Femur (tissue), 1 donor: ENCODE measurements around the gene OCA2.

Experiments
- DNase-seq: peaks from one replicate; pipeline ENCODE4 v3.0.0-alpha.2; 2017

OCA2 gene

DNA sequence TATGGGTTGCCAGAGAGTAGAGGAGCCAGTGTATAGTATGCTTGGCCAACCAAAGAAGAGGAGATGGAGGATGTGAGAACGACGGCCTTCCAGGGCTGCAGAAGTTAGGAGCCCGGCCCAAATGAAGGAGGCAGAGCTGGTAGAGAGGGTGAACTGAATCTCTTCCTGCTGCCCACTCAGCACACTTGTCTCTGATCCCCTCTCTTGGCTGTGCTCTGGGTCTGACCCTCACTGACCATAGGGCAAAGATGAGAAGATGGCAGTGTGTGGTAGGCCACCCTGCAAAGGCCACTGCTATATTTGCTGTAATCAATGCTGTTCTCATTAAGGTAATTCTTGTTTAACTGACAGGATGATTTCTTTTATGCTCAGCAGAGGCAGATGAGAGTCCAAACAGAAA lies 256.0 kb downstream of the OCA2 start:
- no peak for DNase-seq

DNA sequence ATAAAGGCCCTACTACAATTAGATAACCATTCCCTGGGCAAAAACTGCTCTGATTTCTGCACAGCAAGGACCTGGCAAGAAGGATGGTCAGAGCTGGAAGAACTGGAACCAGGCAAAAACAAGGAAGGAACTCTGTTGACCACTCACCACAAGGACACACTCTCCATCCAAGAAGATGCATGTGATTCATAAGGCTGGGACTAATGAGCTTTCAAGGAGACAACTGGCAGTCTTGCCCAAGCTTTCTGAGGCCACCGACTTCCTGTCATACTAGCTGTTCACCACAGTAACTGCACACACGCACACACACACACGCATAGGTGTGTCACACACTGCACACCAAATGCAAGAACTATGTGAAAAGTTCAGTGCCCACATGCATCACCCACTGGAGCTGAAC lies 256.6 kb downstream of the OCA2 start:
- DNase-seq: no peak

DNA sequence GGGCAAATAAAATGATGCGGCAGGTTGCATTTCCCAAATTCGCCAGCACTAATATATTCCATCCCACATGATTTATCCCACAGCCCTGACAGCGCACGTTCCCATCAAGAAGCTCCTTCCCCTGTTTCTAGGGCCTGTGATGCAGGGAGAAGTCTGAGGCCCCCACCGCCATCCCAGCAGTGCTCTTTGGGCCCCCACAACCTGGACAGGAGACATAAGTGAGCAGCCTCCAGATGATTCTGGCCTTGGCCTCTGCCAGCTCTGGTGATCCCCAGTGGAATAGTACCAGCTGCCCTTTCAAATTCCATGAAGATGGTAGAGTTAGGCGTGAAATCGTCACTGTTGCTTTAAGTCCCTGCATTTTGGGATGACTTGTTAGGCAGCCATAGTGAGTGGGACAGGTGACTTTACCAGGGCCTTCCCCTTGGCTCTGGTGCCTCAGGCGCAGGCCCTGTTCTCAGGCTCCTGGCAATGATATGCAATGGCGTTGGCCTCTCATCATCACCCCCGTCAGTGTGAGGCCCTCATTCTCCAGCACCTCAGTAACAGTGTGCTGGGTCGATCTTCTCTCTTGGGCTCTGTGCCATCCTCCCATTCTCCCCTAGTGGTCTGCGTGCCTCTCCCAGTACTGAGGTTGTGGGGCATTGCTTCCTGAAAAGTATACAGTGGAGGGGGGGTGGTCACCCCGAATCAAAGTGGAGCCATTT lies 263.7 kb downstream of the OCA2 start:
- no peak for DNase-seq

DNA sequence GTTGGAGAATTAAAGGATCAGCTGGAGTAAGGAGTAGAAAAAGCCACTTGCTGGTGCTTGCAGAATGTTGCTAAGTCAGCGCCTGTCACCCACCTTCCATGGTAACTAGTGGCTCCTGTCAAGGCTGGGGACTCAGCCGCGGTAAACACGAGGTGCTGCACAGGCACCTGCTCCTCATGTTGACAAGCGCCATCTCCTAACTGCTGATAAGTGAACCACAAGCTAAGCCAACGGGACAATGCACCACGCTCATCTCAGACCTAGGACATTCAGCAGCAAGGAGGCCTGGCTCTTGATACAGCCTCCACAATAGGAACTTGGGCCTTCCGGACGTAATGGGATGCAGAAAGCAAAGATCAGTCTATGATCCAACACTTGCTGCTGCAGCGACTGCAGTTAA lies 264.4 kb downstream of the OCA2 start:
- DNase-seq: no peak

DNA sequence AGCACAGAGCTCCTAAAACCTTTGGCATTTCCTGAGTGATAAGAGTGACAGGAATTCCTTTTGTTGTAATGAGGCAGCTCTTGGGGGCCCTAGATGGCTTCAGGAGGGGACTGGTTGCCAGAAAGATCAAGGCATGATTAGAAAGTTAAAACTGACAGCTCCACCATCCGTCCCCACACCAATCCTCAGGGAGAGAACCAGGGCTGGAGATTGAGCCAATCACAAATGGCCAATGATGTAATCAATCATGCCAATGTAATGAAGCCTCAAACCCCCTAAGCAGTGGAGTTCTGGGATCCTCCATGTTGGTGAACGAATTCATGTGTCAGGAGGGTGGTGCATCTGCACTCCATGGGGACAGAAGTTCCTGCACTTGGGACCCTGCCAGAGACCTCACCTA lies 265.1 kb downstream of the OCA2 start:
- DNase-seq: no peak

DNA sequence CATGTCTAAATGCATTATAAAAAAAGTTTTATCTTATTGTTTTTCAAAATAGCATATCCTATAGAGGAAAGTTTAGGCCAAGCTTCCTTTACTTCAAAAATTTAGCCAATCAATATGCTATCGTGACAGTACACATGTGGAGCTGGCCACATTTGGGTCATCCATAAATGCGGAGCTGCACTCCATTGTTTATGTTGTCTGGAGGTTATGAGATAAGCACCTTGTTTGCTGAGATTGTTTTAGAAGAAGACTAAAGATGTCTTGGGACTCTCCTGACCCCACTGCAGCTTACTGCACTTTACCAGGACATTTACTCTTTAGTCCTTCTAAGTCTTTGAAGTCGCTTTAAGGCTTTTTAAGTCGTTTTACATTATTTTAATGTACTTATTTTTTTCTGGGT lies 265.9 kb downstream of the OCA2 start:
- DNase-seq: no peak

DNA sequence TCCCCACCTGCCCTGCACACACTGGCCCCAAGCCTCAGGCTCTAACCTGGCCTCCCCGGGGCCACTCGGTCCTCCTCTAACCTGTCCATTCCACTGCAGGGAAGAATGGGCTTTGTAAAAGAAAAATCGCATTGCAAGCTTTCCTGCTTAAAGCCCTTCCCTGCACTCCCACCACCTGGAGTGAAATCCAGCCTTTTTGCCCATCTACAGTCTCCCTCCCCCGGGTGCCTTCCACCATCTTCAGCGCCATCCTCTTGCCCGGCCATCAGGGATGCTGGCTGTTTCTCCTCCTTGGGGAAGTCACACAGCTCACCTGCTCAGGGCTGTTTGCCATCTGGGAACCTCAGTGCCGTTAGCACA lies 266.9 kb downstream of the OCA2 start:
- DNase-seq: no peak

DNA sequence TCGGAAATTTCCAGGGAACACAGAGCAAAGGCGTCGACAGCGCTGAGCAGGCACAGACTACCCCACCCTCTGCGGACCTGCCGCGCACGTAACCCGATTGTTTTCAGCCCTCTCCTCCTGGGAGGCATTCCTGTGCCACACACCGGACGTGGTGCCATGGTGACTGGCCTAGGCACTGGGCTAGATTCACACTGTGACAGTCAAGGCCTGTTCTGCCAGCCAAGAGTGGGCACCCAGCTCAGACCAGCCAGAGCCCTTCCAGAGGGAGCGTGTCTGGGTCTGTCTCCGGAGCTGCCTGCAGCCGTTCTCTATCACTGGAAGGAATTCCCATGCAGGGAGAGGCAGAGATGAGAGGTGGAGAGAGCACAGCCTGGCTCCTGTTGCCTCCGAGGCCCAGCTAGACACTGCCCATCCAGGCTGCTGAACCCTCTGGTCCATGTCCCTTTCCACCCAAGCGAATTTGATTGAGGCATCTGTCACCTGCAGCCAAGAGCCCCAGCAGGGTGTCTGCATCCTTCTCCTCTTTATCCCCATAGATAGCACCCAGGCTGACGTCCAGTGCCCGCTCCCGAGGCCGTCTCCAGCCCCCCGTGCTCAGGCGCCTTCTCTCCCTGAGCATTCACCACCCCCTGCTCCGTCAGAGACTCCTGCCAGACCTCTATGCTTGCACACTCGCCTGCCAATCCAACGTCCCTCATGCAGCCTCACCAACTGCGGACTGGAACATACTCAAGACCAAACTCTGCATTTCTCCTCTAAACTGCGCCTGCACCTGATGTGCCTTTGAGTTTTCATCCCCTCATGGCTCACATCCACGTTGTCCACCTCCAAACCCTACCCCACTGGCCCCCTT lies 267.5 kb downstream of the OCA2 start:
- DNase-seq: no peak

DNA sequence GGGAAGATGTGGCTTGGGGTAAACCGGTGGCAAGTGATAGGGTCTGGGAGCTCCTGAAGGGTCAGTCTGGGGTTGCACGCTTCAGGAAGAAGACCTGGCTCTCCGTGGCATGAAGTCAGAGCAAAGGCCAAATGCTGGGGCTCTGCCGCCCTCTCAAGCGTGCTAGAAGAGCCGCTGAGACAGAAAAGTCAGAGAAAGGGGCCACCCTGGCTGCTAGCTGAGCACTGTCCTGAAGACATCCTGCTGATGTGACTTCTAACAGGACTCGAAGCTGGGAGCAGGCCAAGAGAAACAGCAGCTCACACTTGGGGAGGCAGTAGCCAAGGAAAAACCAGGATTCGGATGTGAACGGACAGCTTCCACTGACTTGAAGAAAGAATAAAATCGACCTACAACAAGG lies 270.4 kb downstream of the OCA2 start:
- DNase-seq: no peak

DNA sequence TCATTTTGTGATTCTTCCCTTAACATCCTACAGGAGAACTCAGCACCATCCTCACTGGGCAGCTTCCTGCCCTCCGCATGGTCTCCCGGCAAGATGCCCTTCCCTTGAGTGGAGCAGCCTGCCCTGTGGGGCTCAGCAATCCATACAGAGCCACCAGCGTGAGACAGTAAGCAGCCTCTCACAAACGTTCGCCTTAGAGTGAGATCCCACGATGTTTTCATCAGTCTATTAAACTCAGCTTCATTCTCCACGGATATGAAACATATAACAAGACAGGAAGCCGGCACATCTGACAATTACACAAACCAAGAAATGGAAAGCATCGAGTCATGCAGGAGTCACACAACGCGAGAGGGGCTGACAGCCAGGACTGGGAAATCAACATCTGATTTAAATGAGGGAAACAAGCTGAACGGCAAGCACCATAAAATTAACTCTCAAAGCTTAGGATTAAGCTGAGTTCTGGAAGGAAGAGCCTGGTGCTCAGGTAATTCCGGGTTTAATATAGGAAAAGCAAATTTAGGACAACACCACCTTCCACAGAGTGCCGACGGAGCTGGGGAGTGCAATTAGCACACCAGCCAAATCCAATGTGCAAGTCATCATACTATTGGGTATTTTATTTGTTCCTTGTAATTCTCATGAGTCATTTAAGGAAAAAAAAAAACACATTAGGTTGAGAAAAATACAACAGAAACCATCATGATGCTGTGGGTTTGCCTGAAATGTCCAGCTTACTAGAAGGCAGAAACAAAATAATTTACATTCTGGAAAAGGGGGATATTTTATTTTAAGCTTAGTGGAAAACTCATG lies 272.0 kb downstream of the OCA2 start:
- no peak for DNase-seq

DNA sequence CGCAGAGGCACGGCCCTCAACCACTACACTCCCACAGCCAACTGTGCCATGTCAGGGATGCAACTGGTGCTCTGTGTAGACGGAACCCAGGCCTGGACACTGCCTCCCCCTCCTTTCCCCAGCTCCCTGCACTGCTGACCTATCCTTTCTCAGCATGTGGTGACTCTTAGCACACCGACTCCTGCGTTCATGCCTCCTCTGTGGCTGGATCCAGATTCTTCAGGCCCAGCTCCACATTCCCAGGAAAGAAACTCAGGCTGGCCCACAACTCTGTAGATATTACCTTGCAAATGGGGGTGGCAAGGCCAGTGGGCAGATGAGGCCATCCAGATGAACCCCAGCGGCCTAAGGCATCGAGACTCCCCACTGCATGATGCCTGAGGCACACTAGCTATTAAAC lies 272.7 kb downstream of the OCA2 start:
- no peak for DNase-seq

DNA sequence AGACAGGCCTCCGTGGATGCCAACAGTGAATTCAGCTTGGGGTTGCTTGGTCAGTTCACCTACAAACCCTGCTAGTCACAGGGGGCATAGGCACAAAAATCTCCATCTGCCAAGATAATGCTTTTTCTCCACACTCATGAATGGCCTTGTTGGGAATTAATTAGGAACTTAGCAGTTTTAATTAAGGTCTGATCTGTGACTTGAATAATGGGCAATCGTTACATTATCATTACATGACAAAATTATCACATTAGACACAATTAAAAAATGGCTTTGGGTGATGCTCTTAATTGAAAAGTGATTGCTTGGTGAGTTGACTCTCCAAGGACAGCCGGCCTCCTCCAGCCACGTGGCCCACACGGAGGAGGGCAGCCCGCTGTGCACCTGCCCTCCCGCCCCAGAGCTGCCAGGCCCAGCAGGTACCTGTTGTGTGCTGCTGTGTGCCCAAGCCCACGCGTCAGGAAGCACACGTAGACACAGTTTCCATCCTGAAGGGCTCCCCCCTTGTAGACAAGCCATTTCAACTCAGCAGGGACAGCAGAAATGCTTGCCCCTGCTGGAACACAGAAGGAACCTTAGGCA lies 274.2 kb downstream of the OCA2 start:
- DNase-seq: no peak

DNA sequence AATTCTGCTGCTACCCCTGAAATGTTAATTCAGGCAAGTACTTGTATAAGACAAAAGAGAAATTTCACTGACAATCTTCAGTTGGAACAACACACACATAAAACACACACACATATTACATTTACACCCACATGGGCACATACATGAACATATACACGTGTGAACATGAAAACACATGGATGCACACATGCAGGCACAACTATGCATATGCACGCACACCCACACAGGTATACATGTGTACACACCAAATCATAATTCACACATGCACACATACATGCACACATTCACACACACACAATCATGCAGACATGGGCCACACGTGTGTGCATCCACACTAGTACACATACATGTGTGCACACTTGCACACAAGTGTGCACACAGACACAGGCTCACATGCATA lies 277.8 kb downstream of the OCA2 start:
- DNase-seq: no peak

DNA sequence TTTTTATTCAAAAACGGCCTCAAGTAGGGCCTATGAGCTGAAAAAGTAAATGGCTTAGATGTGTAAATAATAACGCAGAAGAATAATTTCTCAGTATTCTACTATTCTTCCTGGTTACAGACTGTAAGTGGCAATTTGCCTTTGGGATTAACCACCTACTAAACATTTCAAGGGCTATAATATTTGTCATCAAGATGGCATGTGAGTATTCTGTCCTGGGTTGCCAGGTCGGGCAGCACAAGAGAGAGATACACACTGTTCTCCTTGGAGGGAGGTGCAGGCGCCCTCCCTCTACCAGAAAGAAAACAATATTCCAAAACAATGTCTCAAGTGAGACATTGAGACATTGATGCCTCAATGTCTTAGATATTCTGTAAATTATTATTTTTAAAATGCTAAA lies 278.4 kb downstream of the OCA2 start:
- no peak for DNase-seq

DNA sequence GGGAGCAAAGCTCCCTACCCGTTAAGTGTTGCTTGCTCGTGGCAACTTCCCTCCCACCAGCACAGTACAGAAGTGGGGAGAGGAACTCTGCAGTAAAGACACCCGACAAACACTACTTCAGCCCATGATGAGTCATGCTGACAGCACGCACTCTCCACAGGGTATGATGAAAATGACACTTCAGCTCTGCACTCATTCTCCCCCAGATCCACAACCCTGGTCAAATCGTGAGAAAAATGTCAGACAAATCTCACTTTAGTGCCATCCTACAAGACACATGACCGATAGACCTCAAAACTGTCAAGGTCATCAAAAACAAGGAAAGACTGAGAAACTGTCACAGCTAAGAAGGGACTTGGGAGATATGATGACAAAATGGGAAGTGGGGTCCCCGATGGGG lies 278.9 kb downstream of the OCA2 start:
- DNase-seq: no peak

DNA sequence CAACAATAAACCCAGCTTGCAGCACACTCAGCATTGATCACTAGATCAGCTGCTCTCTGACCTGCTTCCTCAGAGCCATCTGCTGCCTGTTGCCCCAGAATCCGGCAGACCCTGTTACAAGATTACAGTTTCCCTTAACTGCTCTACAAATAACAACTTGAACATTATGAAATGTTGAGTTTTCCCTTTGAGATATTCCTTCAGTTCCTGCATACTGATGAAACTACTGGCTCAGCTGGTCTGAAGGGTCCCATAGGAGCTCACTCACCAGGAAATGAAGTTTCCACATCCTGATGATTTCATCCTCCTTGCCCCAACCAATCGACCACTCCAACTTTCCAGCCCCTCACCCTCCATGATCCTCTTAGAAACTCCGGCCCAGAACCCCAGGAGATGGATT lies 281.9 kb downstream of the OCA2 start:
- DNase-seq: no peak

DNA sequence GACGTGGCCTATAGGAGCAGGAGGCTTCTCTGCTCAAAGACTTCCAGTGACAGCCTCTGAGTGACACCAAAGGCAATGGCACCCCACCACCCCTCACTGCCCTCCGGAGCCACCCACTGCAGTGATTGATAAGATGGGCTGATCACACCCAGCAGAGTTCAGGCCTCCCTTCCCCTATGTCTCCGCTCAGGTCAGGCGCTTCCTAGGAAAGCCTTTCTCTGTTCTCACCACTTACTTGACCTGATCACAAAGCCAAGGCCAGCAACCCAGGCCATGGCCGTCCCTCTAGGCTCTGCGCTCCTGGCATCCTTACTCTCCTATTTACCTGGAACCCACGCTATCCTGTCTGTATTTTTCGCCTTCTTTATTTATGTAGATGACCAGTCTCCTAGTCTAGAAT lies 282.3 kb downstream of the OCA2 start:
- DNase-seq: no peak

DNA sequence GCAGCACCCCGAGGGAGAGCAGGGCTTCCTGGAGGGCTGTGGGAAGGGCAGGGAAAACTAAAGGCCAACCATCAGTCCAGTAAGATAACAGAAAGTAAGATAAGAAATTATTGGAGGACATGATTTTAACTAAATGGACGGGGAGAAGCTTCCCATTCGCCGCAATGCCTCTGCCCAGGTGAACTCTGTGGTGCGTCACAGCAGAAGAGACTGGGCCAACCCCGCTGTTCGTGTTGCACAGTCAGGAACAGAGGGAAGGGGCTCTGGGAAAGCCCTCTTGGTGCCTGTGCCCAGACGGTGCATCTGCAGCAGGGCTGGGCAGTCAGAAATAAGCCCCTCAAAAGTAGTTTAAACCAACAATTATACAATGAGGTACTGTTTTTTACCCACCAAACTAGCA lies 284.1 kb downstream of the OCA2 start:
- no peak for DNase-seq

DNA sequence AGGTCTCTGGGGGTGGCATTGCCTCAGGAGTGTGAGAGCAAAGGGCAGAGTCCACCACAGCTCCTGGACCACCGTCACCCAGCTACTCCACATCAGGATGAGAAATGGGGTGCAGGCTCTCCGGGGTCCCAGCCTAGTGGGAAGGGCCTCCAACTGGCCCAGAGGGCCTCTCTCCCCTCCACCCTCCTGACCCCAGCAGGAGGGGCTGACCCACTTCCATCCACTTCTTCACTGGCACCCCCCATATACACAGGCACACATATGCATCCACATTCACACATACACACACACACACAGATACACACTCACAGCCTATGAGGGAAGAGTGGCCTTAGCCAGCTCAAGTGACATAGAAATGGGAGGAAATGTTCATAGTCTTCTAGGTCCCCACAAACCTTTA lies 286.0 kb downstream of the OCA2 start:
- no peak for DNase-seq

DNA sequence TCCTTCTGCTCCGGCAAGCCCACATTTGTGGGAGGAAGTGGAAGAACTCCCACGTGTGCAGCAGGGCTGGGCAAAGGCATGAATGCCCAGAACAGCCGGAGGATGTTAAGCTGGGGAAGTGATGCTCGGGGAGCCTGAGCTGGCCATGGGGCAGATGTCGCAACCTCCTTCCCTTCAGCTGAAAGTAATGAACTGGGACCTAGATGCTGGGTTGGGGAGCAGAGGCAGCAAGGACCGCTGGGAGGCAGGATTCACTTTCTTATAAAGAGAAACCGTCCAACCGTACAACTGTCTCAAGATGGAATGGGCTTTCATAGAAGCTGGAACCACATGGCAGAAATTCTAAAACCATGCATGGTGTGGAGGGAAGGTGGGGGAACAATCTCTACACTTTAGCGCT lies 290.9 kb downstream of the OCA2 start:
- DNase-seq: no peak

DNA sequence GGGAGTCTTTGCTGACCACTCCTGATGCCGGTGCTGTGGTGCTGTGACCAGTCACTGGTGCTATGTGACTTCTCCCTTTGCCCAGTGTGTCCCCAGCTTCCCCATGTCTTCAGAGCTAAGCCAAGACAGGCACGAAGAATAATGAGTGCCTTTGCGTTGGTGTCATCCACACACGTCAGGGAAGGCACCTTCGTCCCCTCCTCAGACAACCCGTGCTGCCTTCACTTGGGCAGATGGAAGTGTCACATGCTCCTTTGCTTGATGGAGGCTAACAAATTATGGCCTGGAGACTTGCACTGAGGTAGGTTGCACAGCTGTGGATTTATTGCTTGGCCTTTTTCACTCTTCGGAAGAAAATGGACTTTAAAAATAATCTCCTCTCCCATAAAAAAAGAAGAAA lies 291.8 kb downstream of the OCA2 start:
- no peak for DNase-seq

DNA sequence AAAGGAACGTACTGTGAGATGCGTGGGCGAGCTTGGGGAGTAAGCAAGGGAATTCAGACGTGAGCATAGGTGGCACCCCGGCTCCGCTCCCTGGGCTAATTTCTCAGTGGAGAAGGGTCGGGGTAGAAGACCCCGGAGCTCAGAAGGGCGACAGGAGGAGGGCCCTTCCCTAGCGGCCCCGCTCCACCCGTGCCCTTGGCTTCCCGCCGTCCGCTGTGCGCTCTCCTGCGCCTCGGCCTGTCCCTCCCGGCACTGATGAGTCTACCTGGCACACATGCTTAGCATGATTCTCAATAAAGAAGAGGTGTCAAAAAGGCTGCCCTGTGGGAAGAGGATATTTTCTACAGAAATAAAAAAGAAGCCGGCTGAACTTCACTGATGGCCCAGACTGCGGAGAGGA lies 292.7 kb downstream of the OCA2 start:
- no peak for DNase-seq
